Smooth muscle cell (in vitro differentiated cells): ENCODE measurements around the gene CLDN10. TPM values are rescaled to one million over a fixed set of nuclear protein-coding genes. Genes with fewer than 3 reads are reported as not detected.
"Not testable (repeated sequence)": the region's sequence is repeated elsewhere in the genome, so short reads cannot be mapped to it uniquely, and the experiment has no call there.

Experiments used
- DNase-seq: peaks from one replicate; lab custom pipeline; 2025; ENCODE audit not compliant: unreplicated experiment; lab: John Stamatoyannopoulos, UW
- H2AFZ ChIP-seq: fragments of 200-600 bp; sonication (generic); 2 replicates; pipeline ENCODE4 v1.6.0; 2016; ENCODE audit warnings: antibody characterized with exemption, low read depth, mild to moderate bottlenecking
- H3F3A ChIP-seq: fragments of 200-600 bp; sonication (generic); 2 replicates; pipeline ENCODE4 v1.6.0; 2017; ENCODE audit warnings: antibody characterized with exemption, low read depth
- H3K27ac ChIP-seq: fragments of 200-600 bp; sonication (generic); 2 replicates; pipeline ENCODE4 v1.5.1; 2016; ENCODE audit warnings: low read depth, mild to moderate bottlenecking
- H3K27me3 ChIP-seq: fragments of 200-600 bp; sonication (generic); 2 replicates; pipeline ENCODE4 v1.6.1; 2016; ENCODE audit warnings: low read depth, mild to moderate bottlenecking
- H3K36me3 ChIP-seq: fragments of 200-600 bp; sonication (generic); 2 replicates; pipeline ENCODE4 v1.5.1; 2016; ENCODE audit warnings: low read depth
- H3K4me1 ChIP-seq: fragments of 200-600 bp; sonication (generic); 2 replicates; pipeline ENCODE4 v1.5.1; 2016; ENCODE audit warnings: low read depth
- H3K4me2 ChIP-seq: fragments of 200-600 bp; sonication (generic); 2 replicates; pipeline ENCODE4 v1.6.0; 2016; ENCODE audit warnings: mild to moderate bottlenecking
- H3K4me3 ChIP-seq: fragments of 200-600 bp; sonication (generic); 2 replicates; pipeline ENCODE4 v1.5.1; 2016; ENCODE audit warnings: mild to moderate bottlenecking
- H3K79me2 ChIP-seq: fragments of 200-600 bp; sonication (generic); 2 replicates; pipeline ENCODE4 v1.6.0; 2016; ENCODE audit warnings: low read depth, mild to moderate bottlenecking
- H3K9ac ChIP-seq: fragments of 200-600 bp; sonication (generic); 2 replicates; pipeline ENCODE4 v1.6.0; 2016; ENCODE audit warnings: low read depth
- H3K9me3 ChIP-seq: fragments of 200-600 bp; sonication (generic); replicated peaks from 2 replicates; pipeline ENCODE4 v1.5.1; 2016; ENCODE audit warnings: low read depth
- H4K20me1 ChIP-seq: fragments of 200-600 bp; sonication (generic); 2 replicates; pipeline ENCODE4 v1.6.0; 2016; ENCODE audit warnings: low read depth
- CTCF ChIP-seq: fragments of 200-600 bp; sonication (generic); IDR thresholded peaks from 2 replicates; pipeline ENCODE4 v1.5.1; 2017; ENCODE audit warnings: borderline replicate concordance, mild to moderate bottlenecking, antibody characterized with exemption; ENCODE audit not compliant: insufficient read depth, poor library complexity, severe bottlenecking
- WGBS: methylation state at CpG from one replicate; pipeline ENCODE4 v1.1.7; 2016; ENCODE audit warnings: low lambda C conversion rate; 5-methylcytosine and 5-hydroxymethylcytosine counted together
- polyA plus RNA-seq: library from polyadenylated mRNA; unstranded; fragments of >200 nt; fragmentation: Nextera tagmentation; extraction: Ambion mirVana; gene quantifications from 2 replicates; pipeline ENCODE4 v1.2.1, GENCODE V29; 2016
- total RNA-seq: library from RNA; depleted of rRNA; stranded (reverse); fragments of >200 nt; gene quantifications from 2 replicates; pipeline ENCODE4 v1.2.3, GENCODE V29; 2014

CLDN10 gene
- total and polyA plus RNA-seq, 2 experiments from 2014 or later, result 1.5 TPM; not detected in 1

- H3K79me2 ChIP-seq, result no peaks in the 10 kb centered on the region
- no peak overlapping the region for H3K4me2 ChIP-seq
- H3K4me1 ChIP-seq, result no peaks in the 10 kb centered on the region
- H3K27ac ChIP-seq, result no peak overlapping the region
- no peaks in the 10 kb centered on the region for H3K36me3 ChIP-seq
- no peak for DNase-seq
- no peak overlapping the region for H3K9ac ChIP-seq
- no peaks in the 10 kb centered on the region for H3F3A ChIP-seq
- H3K4me3 ChIP-seq, result no peak overlapping the region
- WGBS, result 80% methylated on average over 3 of the region's 3 CpGs
- no peak overlapping the region for H2AFZ ChIP-seq
- no peaks in the 10 kb centered on the region for H4K20me1 ChIP-seq
- no peaks in the 10 kb centered on the region for H3K27me3 ChIP-seq
- H3K9me3 ChIP-seq, result no peaks in the 10 kb centered on the region
- TF ChIP-seq CTCF, result no peak
These were observed 11.6 kb downstream of the CLDN10 start for GRCh38 chr13:95564091-95564490.

DNA sequence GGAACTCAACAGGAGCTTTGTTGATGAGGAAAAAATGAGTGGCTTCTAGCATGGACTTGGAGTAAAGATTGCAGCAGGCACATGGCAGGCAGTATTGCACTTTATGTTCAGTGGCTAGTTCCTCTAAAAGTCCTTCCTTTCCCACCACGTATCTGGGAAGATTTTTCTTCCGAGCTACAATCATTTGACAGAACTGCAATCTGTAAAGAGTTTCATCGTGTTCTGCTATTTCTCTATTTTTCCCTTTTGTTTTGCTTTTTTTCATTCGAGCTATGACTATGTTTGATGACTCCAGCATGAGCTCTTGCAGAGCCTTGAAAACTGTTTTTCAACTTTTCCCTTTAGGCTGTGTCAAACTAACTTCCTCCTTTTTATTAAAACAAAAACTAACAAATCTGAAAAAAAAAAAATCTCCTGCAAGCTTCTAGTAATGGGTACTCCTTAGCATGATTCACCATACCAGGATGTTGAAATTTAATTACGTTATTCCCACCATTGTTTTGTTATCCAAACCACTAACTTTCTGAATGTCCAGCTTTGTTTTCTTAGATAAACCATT lies 12.3 kb downstream of the CLDN10 start:
- H2AFZ ChIP-seq, result no peak overlapping the region
- H4K20me1 ChIP-seq, result no peaks in the 10 kb centered on the region
- no peaks in the 10 kb centered on the region for H3K27me3 ChIP-seq
- no peaks in the 10 kb centered on the region for H3K9me3 ChIP-seq
- H3F3A ChIP-seq, result no peaks in the 10 kb centered on the region
- H3K27ac ChIP-seq, result no peak overlapping the region
- 75% methylated on average over 5 of the region's 5 CpGs for WGBS
- no peak overlapping the region for H3K4me2 ChIP-seq
- no peak overlapping the region for H3K4me3 ChIP-seq
- no peak for DNase-seq
- no peak for TF ChIP-seq CTCF
- no peaks in the 10 kb centered on the region for H3K79me2 ChIP-seq
- H3K4me1 ChIP-seq, result no peaks in the 10 kb centered on the region
- no peaks in the 10 kb centered on the region for H3K36me3 ChIP-seq
- H3K9ac ChIP-seq, result no peak overlapping the region

DNA sequence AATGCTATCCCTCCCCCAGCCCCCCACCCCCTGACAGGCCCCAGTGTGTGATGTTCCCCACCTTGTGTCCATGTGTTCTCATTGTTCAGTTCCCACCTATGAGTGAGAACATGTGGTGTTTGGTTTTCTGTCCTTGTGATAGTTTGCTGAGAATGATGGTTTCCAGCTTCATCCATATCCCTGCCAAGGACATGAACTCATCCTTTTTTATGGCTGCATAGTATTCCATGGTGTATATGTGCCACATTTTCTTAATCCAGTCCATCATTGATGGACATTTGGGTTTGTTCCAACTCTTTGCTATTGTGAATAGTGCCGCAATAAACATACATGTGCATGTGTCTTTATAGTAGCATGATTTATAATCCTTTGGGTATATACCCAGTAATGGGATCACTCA lies 13.2 kb downstream of the CLDN10 start:
- not testable (repeated sequence) for H3K4me1 ChIP-seq, DNase-seq, H3K9me3 ChIP-seq, H3K27me3 ChIP-seq, H3K27ac ChIP-seq, H4K20me1 ChIP-seq, H3F3A ChIP-seq, H2AFZ ChIP-seq, H3K79me2 ChIP-seq, H3K9ac ChIP-seq, H3K36me3 ChIP-seq, H3K4me2 ChIP-seq, H3K4me3 ChIP-seq
- WGBS, result 93% methylated on average over 1 of the region's 1 CpG

DNA sequence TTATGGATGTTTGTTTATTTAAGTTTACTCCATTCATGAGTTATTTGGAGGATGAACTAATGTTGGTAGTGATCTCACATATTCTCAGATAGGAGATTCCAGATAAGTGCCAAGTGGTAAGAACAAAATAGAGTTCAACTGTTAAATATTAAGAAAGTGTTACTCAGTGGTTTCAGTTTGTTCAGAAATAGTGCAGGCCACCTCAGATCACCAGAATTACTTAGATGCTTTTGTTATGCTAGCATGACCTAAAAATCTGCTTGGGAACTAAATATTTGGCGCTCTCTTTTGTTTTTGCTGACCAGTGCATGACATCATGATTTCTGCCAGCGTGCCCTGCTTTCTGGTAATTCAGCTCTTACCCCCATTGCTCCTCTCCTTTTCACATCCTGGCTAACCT lies 15.6 kb downstream of the CLDN10 start:
- H3K36me3 ChIP-seq, result no peaks in the 10 kb centered on the region
- H3K27ac ChIP-seq, result no peak overlapping the region
- no peak for DNase-seq
- H3K79me2 ChIP-seq, result no peaks in the 10 kb centered on the region
- no peaks in the 10 kb centered on the region for H3F3A ChIP-seq
- H3K4me3 ChIP-seq, result no peak overlapping the region
- H4K20me1 ChIP-seq, result no peaks in the 10 kb centered on the region
- H2AFZ ChIP-seq, result no peak overlapping the region
- no peak overlapping the region for H3K9ac ChIP-seq
- H3K4me2 ChIP-seq, result no peak overlapping the region
- TF ChIP-seq CTCF, result no peak
- 95% methylated on average over 2 of the region's 2 CpGs for WGBS
- H3K27me3 ChIP-seq, result no peaks in the 10 kb centered on the region
- no peaks in the 10 kb centered on the region for H3K9me3 ChIP-seq
- peaks cover 13% of the 10 kb centered on the region for H3K4me1 ChIP-seq
